HCT116 (cell line): ENCODE measurements around the gene ZNF892. TPM values are rescaled to one million over a fixed set of nuclear protein-coding genes. Genes with fewer than 3 reads are reported as not detected.

ENCODE experiments used
- ATAC-seq: fragments of 200-7000 bp; cut with Tn5 transposase; 2 replicates; pipeline ENCODE4 v1.9.1; 2020; ENCODE audit warnings: mild to moderate bottlenecking, moderate library complexity
- BruUV-seq: library from RNA; stranded (reverse); fragments of 400-500 nt; replicated peaks from 2 replicates; lab custom pipeline; 2021; lab: Mats Ljungman, UMichigan
- CTCF ChIA-PET: fragments of 300-600 bp; sonication (Branson Sonifier 250); formaldehyde crosslinking; loops from one replicate; lab custom pipeline; 2021; ENCODE audit warnings: antibody characterized with exemption; lab: Charles Lee
- POLR2A ChIA-PET: fragments of 300-600, 350-600 bp; sonication (Branson Sonifier 250); formaldehyde crosslinking; loops from one replicate; lab custom pipeline; 2021; ENCODE audit warnings: antibody characterized with exemption; lab: Charles Lee
- RAD21 ChIA-PET, 2 experiments: fragments of 300-600 bp; sonication (Branson Sonifier 250); formaldehyde crosslinking; loops; one replicate each; lab custom pipeline; 2023; ENCODE audit warnings: low total read pairs in 2 of 2; ENCODE audit not compliant: uncharacterized antibody in 2 of 2, unreplicated experiment in 2 of 2, low non-redundant PET in 1 of 2; lab: Charles Lee
- DNase-seq: peaks from one replicate; pipeline ENCODE4 v3.0.0-alpha.2; 2010; ENCODE audit warnings: low read depth, low spot score
- H2AFZ ChIP-seq: fragments of 200-600 bp; shearing (Covaris generic), sonication (generic); 2 replicates; pipeline ENCODE4 v1.6.1; 2017; ENCODE audit warnings: low read depth, mixed run types, mixed read lengths, antibody characterized with exemption, low read length; ENCODE audit not compliant: poor library complexity, severe bottlenecking
- H3K27ac ChIP-seq: 2 replicates; pipeline ENCODE4 v1.5.1; 2012; ENCODE audit warnings: low read depth, low read length
- H3K27me3 ChIP-seq: fragments of 200-600 bp; sonication (generic); 2 replicates; pipeline ENCODE4 v1.6.1; 2016; ENCODE audit warnings: mixed run types, low read length, mixed read lengths; ENCODE audit not compliant: insufficient read depth
- H3K36me3 ChIP-seq, 2 experiments: fragments of 200-500 bp in 1 of 2; fragments of 200-600 bp in 1 of 2; sonication (Bioruptor generic) in 1 of 2; sonication (generic) in 1 of 2; 2 replicates each; pipeline versions ENCODE4 v1.5.1 to v1.6.1; 2014 to 2016; ENCODE audit warnings: low read length in 2 of 2, inconsistent platforms in 1 of 2, mixed read lengths in 1 of 2, mixed run types in 1 of 2; ENCODE audit not compliant: insufficient read depth in 2 of 2, control insufficient read depth in 1 of 2
- H3K4me1 ChIP-seq, 2 experiments: fragments of 200-600 bp in 1 of 2; sonication (generic) in 1 of 2; 2 replicates each; pipeline versions ENCODE4 v1.5.1 to v1.6.1; 2012 to 2017; ENCODE audit warnings: low read length in 2 of 2, inconsistent platforms in 1 of 2, mild to moderate bottlenecking in 1 of 2, mixed read lengths in 1 of 2, mixed run types in 1 of 2, moderate library complexity in 1 of 2; ENCODE audit not compliant: insufficient read depth in 2 of 2, control insufficient read depth in 1 of 2
- H3K4me2 ChIP-seq: fragments of 200-600 bp; sonication (generic); 2 replicates; pipeline ENCODE4 v1.6.1; 2017; ENCODE audit warnings: mixed run types, low read length, mixed read lengths
- H3K4me3 ChIP-seq, 2 experiments: fragments of 200-600 bp in 1 of 2; sonication (generic) in 1 of 2; replicated peaks in 1 of 2; 2 replicates each; pipeline ENCODE4 v1.5.1; 2011 to 2016; ENCODE audit warnings: low read length in 2 of 2, control low read depth in 1 of 2, low read depth in 1 of 2, mild to moderate bottlenecking in 1 of 2, mixed read lengths in 1 of 2, mixed run types in 1 of 2
- H3K79me2 ChIP-seq: fragments of 200-600 bp; sonication (generic); 2 replicates; pipeline ENCODE4 v1.6.1; 2017; ENCODE audit warnings: mild to moderate bottlenecking, mixed run types, low read length, moderate library complexity, mixed read lengths; ENCODE audit not compliant: insufficient read depth
- H3K9ac ChIP-seq: fragments of 200-600 bp; sonication (generic); 2 replicates; pipeline ENCODE4 v1.6.1; 2016; ENCODE audit warnings: low read length, mixed read lengths
- H3K9me2 ChIP-seq: fragments of 200-600 bp; sonication (generic), shearing (Covaris generic); 2 replicates; pipeline ENCODE4 v1.6.1; 2017; ENCODE audit warnings: mixed run types, mild to moderate bottlenecking, moderate library complexity; ENCODE audit not compliant: insufficient read depth
- H3K9me3 ChIP-seq, 2 experiments: fragments of 200-500 bp in 1 of 2; fragments of 200-600 bp in 1 of 2; sonication (Bioruptor generic) in 1 of 2; sonication (generic) in 1 of 2; 2 replicates each; pipeline ENCODE4 v1.6.1; 2014 to 2017; ENCODE audit warnings: low read length in 2 of 2, mixed read lengths in 2 of 2, inconsistent platforms in 1 of 2, low read depth in 1 of 2, mild to moderate bottlenecking in 1 of 2, mixed run types in 1 of 2, moderate library complexity in 1 of 2; ENCODE audit not compliant: control insufficient read depth in 1 of 2, insufficient read depth in 1 of 2
- H4K20me1 ChIP-seq: fragments of 200-600 bp; sonication (generic), shearing (Covaris generic); 2 replicates; pipeline ENCODE4 v1.6.1; 2017; ENCODE audit warnings: mixed run types, mild to moderate bottlenecking, moderate library complexity; ENCODE audit not compliant: insufficient read depth
- CBX3 ChIP-seq: IDR thresholded peaks from 2 replicates; pipeline ENCODE4 v1.6.1; 2012; ENCODE audit warnings: low read depth
- CEBPB ChIP-seq: IDR thresholded peaks from 2 replicates; pipeline ENCODE4 v1.6.1; 2012; ENCODE audit warnings: low read depth
- EZH2phosphoT487 ChIP-seq: fragments of 200-600 bp; IDR thresholded peaks from 2 replicates; pipeline ENCODE4 v1.6.1; 2018; ENCODE audit warnings: antibody characterized with exemption, borderline replicate concordance
- FOSL1 ChIP-seq: IDR thresholded peaks from 2 replicates; pipeline ENCODE4 v1.6.1; 2012; ENCODE audit warnings: low read depth
- JUND ChIP-seq: IDR thresholded peaks from 2 replicates; pipeline ENCODE4 v1.6.1; 2012
- POLR2A ChIP-seq: IDR thresholded peaks from 2 replicates; pipeline ENCODE4 v1.7.0; 2011; ENCODE audit warnings: borderline replicate concordance; ENCODE audit not compliant: insufficient read depth, insufficient read length; ENCODE audit errors: extremely low read depth
- REST ChIP-seq: IDR thresholded peaks from 2 replicates; pipeline ENCODE4 v1.6.1; 2012; ENCODE audit warnings: low read depth
- SP1 ChIP-seq: IDR thresholded peaks from 2 replicates; pipeline ENCODE4 v1.6.1; 2012; ENCODE audit warnings: low read depth
- SRF ChIP-seq: IDR thresholded peaks from 2 replicates; pipeline ENCODE4 v1.6.1; 2012; ENCODE audit warnings: low read depth
- TCF7L2 ChIP-seq: IDR thresholded peaks from 2 replicates; pipeline ENCODE4 v1.7.0; 2011; ENCODE audit warnings: borderline replicate concordance, inconsistent platforms; ENCODE audit not compliant: insufficient read depth, insufficient read length; ENCODE audit errors: extremely low read depth
- YY1 ChIP-seq: IDR thresholded peaks from 2 replicates; pipeline ENCODE4 v1.6.1; 2011; ENCODE audit warnings: low read length, low read depth, moderate library complexity, mild to moderate bottlenecking; ENCODE audit not compliant: insufficient replicate concordance; ENCODE audit errors: extremely low read depth
- ZFX ChIP-seq: fragments of 450-650 bp; IDR thresholded peaks from 2 replicates; pipeline ENCODE4 v1.6.1; 2017
- intact Hi-C: fragments of 100-400 bp; cut with micrococcal nuclease; formaldehyde crosslinking; loops from 2 replicates; pipeline ENCODE4 v1.10.0; 2022
- total RNA-seq: library from RNA; stranded (reverse); gene quantifications from one replicate; pipeline ENCODE4 v1.2.1, GENCODE V29; 2021; ENCODE audit not compliant: unreplicated experiment

ZNF892 gene
- total RNA-seq, 1 experiment from 2014 or later, result 0.27 TPM

- Histone ChIP-seq H3K27me3 (no peaks in the 10 kb centered on the region), H3K79me2 (no peaks in the 10 kb centered on the region), H3K27ac (no peak overlapping the region), H3K9me3 (peaks cover 3 to 7% of the 10 kb centered on the region in 2 experiments; a peak in 2 of 4 replicates), H3K36me3 (no peaks in the 10 kb centered on the region), H3K4me2 (no peak overlapping the region), H3K4me1 (no peaks in the 10 kb centered on the region), H2AFZ (no peak overlapping the region), H3K9ac (no peak overlapping the region), H3K4me3 (no peak overlapping the region), H3K9me2 (no peaks in the 10 kb centered on the region), H4K20me1 (no peaks in the 10 kb centered on the region)
- ChIA-PET CTCF (no interaction called here), POLR2A (no interaction called here), RAD21 (no interaction called here)
- intact Hi-C loops, result no loop called here
- BruUV-seq, result no TSS peak
- TF ChIP-seq POLR2A (no peak), EZH2phosphoT487 (no peak), REST (no peak)
- no peak for ATAC-seq
- no peak for DNase-seq
Measured at GRCh38 chr2:95238131-95238530, 30.8 kb downstream of the ZNF892 start.

DNA sequence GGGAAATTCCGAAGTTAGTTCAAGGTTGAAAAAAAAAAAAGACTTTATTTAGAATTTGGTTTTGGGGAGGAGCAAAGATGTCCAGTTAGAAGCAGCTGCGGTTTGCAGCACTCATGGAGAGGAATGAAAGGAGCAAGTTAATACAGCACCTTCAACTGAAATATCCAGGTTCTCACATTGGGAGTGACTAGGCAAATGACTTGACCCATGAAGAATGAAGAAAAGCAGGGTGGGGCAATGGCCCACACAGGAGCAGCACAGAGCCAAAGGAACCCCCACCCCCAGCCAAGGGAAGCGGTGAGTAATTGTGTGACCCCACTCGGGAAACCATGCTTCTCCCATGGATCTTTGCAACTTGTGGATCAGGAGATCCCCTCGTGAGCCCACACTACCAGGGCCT is 32.8 kb downstream of the ZNF892 start:
- intact Hi-C loops, result no loop called here

More for the DNA sequence above, 32.8 kb downstream of the ZNF892 start:
- BruUV-seq, result no TSS peak
- no peaks in the 10 kb centered on the region for H3K79me2 ChIP-seq
- no peak overlapping the region for H3K9ac ChIP-seq
- TF ChIP-seq JUND, result no peak
- no peak for TF ChIP-seq CEBPB
- TF ChIP-seq EZH2phosphoT487, result no peak
- TF ChIP-seq REST, result no peak
- TF ChIP-seq SP1, result no peak
- no peak for TF ChIP-seq SRF
- no peak for TF ChIP-seq TCF7L2
- TF ChIP-seq FOSL1, result no peak
- TF ChIP-seq ZFX, result no peak
- TF ChIP-seq YY1, result no peak
- TF ChIP-seq POLR2A, result no peak
- no peak for TF ChIP-seq CBX3
- ChIA-PET POLR2A (no interaction called here), CTCF (no interaction called here), RAD21 (no interaction called here)
- DNase-seq, result no peak
- no peaks in the 10 kb centered on the region for H4K20me1 ChIP-seq
- no peaks in the 10 kb centered on the region for H3K9me2 ChIP-seq
- peaks cover 3 to 7% of the 10 kb centered on the region in 2 experiments; a peak in 2 of 4 replicates for H3K9me3 ChIP-seq
- ATAC-seq, result no peak
- no peaks in the 10 kb centered on the region for H3K27me3 ChIP-seq
- H3K4me2 ChIP-seq, result no peak overlapping the region
- no peak overlapping the region for H3K4me3 ChIP-seq
- H3K36me3 ChIP-seq, result no peaks in the 10 kb centered on the region
- H2AFZ ChIP-seq, result no peak overlapping the region
- no peaks in the 10 kb centered on the region for H3K4me1 ChIP-seq
- no peak overlapping the region for H3K27ac ChIP-seq
